ENCODE results near the gene CCBE1. TPM values are rescaled to one million over a fixed set of nuclear protein-coding genes. Genes with fewer than 3 reads are reported as not detected.

CCBE1 gene
- total RNA-seq, 1 donor from 2014 or later = 1.2 TPM

GRCh38 chr18:59555995-59556659 lies 141.1 kb downstream of the CCBE1 start:
- DNase-seq (ENCODE audit: low spot score) = no peak
- Mint-ChIP-seq H3K27ac (ENCODE audit: unreplicated experiment) (no peak overlapping the region), H3K4me3 (ENCODE audit: unreplicated experiment) (no peak overlapping the region), H3K36me3 (ENCODE audit: low read depth, unreplicated experiment) (no peaks in the 10 kb centered on the region), H3K27me3 (ENCODE audit: unreplicated experiment) (peaks cover 4% of the 10 kb centered on the region), H3K9me3 (ENCODE audit: unreplicated experiment) (no peaks in the 10 kb centered on the region), H3K4me1 (ENCODE audit: unreplicated experiment) (peaks cover 8% of the 10 kb centered on the region)
- TF ChIP-seq CTCF (IDR thresholded peaks at IDR 0.05; ENCODE audit: unreplicated experiment) = no peak

GRCh38 chr18:59554796-59555335 lies 142.4 kb downstream of the CCBE1 start:
- Mint-ChIP-seq H3K27ac (ENCODE audit: unreplicated experiment) (no peak overlapping the region), H3K4me1 (ENCODE audit: unreplicated experiment) (peaks cover 2% of the 10 kb centered on the region), H3K4me3 (ENCODE audit: unreplicated experiment) (no peak overlapping the region), H3K27me3 (ENCODE audit: unreplicated experiment) (peaks cover 4% of the 10 kb centered on the region), H3K9me3 (ENCODE audit: unreplicated experiment) (no peaks in the 10 kb centered on the region), H3K36me3 (ENCODE audit: low read depth, unreplicated experiment) (no peaks in the 10 kb centered on the region)
- no peak for TF ChIP-seq CTCF (IDR thresholded peaks at IDR 0.05; ENCODE audit: unreplicated experiment)
- no peak for DNase-seq (ENCODE audit: low spot score)

- Mint-ChIP-seq H3K4me1 (ENCODE audit: unreplicated experiment) (no peaks in the 10 kb centered on the region), H3K36me3 (ENCODE audit: low read depth, unreplicated experiment) (no peaks in the 10 kb centered on the region), H3K9me3 (ENCODE audit: unreplicated experiment) (no peaks in the 10 kb centered on the region), H3K4me3 (ENCODE audit: unreplicated experiment) (no peak overlapping the region), H3K27ac (ENCODE audit: unreplicated experiment) (no peak overlapping the region), H3K27me3 (ENCODE audit: unreplicated experiment) (no peaks in the 10 kb centered on the region)
- DNase-seq (ENCODE audit: low spot score) = no peak
- no peak for TF ChIP-seq CTCF (IDR thresholded peaks at IDR 0.05; ENCODE audit: unreplicated experiment)
Measured at GRCh38 chr18:59553273-59553870, 143.9 kb downstream of the CCBE1 start.

GRCh38 chr18:59551902-59552635 lies 145.2 kb downstream of the CCBE1 start:
- no peak for TF ChIP-seq CTCF (IDR thresholded peaks at IDR 0.05; ENCODE audit: unreplicated experiment)
- Mint-ChIP-seq H3K36me3 (ENCODE audit: low read depth, unreplicated experiment) (no peaks in the 10 kb centered on the region), H3K9me3 (ENCODE audit: unreplicated experiment) (no peaks in the 10 kb centered on the region), H3K4me1 (ENCODE audit: unreplicated experiment) (peaks cover 12% of the 10 kb centered on the region), H3K27me3 (ENCODE audit: unreplicated experiment) (no peaks in the 10 kb centered on the region), H3K4me3 (ENCODE audit: unreplicated experiment) (no peak overlapping the region), H3K27ac (ENCODE audit: unreplicated experiment) (no peak overlapping the region)
- DNase-seq (ENCODE audit: low spot score) = no peak
